Cardiac muscle cell (in vitro differentiated cells and primary cell): ENCODE data around the gene TBC1D22B. TPM values are rescaled to one million over a fixed set of nuclear protein-coding genes. Genes with fewer than 3 reads are reported as not detected.

Source experiments
- DNase-seq, 2 donors: peaks; one replicate each; pipeline versions ENCODE4 v3.0.0 to v3.0.0-alpha.2; 2010 to 2017; ENCODE audit warnings: low read depth in 1 of 2, low spot score in 1 of 2
- H3K27ac ChIP-seq: fragments of 200-600 bp; sonication (generic); 2 replicates; pipeline ENCODE4 v1.5.1; 2016
- H3K27me3 ChIP-seq: fragments of 200-600 bp; sonication (generic); 2 replicates; pipeline ENCODE4 v1.6.0; 2016; ENCODE audit warnings: control low read depth
- H3K36me3 ChIP-seq: fragments of 200-600 bp; sonication (generic); 2 replicates; pipeline ENCODE4 v1.5.1; 2016; ENCODE audit warnings: control low read depth
- H3K4me1 ChIP-seq: fragments of 200-600 bp; sonication (generic); 2 replicates; pipeline ENCODE4 v1.8.1; 2017; ENCODE audit warnings: low read depth, mild to moderate bottlenecking, mixed run types
- H3K4me3 ChIP-seq: fragments of 200-600 bp; sonication (generic); 2 replicates; pipeline ENCODE4 v1.5.1; 2016; ENCODE audit warnings: mild to moderate bottlenecking
- H3K9me3 ChIP-seq: fragments of 200-600 bp; sonication (generic); 2 replicates; pipeline ENCODE4 v1.5.1; 2017; ENCODE audit warnings: low read depth, mild to moderate bottlenecking, control low read depth
- polyA plus RNA-seq: library from polyadenylated mRNA; unstranded; fragments of >200 nt; fragmentation: Nextera tagmentation; extraction: Ambion mirVana; gene quantifications from 2 replicates; pipeline ENCODE4 v1.2.1, GENCODE V29; 2016
- total RNA-seq: library from RNA; depleted of rRNA; stranded (reverse); fragments of >200 nt; gene quantifications from 2 replicates; pipeline ENCODE4 v1.2.3, GENCODE V29; 2016
- TF ChIP-seq, protein P1 (sequence below): IDR thresholded peaks from 2 replicates; pipeline ENCODE4 v1.5.1; 2012; ENCODE audit warnings: low read depth, mild to moderate bottlenecking, low read length

Gene TBC1D22B
- total and polyA plus RNA-seq, 2 experiments from 2014 or later = 12.8 to 13.3 TPM

DNA sequence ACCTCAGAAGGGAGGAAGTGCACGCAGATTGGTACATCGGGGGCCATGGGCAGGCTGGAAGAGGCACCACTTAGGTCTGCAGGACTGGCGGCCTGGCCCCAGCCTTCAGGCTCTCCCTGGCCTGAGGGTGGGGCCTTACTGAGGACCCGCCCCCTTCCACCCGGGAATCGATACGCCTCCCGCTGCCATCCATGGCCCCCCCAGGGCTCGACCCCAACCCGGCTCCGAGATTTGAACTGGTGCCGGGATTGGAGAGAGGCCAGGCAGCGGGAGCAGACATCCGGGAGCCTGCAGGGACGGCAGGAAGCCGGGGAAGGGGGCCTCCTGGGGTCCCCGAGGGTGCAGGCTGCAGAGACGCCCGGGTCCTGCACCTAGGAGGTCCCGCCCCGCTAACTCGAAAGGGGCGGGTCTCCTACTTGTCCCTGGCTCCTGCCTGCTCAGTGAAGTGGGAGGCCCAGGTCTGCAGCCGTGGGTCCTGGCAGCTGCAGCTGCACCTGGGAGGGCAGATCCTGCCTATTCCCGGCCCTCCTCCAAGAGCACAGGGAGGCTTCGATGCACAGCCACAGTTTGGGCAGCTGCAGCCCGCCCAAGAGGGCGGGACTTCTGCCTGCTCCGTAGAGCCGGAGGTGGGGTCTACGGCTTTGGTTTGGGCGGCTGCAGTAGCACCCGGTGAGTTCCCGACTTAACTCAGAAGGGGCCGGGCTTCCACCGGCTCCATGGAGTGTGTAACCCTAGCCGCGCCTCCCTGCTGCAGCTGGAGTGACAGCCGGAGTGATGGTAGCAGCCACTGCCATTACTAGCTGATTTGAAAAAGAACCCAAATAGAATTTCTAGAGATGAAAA lies 35.2 kb upstream of the TBC1D22B start:
- peak; percentile 93 to 96 for DNase-seq
- TF ChIP-seq, protein P1, sequence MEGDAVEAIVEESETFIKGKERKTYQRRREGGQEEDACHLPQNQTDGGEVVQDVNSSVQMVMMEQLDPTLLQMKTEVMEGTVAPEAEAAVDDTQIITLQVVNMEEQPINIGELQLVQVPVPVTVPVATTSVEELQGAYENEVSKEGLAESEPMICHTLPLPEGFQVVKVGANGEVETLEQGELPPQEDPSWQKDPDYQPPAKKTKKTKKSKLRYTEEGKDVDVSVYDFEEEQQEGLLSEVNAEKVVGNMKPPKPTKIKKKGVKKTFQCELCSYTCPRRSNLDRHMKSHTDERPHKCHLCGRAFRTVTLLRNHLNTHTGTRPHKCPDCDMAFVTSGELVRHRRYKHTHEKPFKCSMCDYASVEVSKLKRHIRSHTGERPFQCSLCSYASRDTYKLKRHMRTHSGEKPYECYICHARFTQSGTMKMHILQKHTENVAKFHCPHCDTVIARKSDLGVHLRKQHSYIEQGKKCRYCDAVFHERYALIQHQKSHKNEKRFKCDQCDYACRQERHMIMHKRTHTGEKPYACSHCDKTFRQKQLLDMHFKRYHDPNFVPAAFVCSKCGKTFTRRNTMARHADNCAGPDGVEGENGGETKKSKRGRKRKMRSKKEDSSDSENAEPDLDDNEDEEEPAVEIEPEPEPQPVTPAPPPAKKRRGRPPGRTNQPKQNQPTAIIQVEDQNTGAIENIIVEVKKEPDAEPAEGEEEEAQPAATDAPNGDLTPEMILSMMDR = no peak

GRCh38 chr6:37222992-37223391 lies 34.6 kb upstream of the TBC1D22B start:
- Histone ChIP-seq H3K4me3 (peak overlapping the region; percentile 51), H3K27ac (peak overlapping the region; percentile 32)

More for the DNA sequence above, 35.2 kb upstream of the TBC1D22B start:
- Histone ChIP-seq H3K27me3 (no peaks in the 10 kb centered on the region), H3K36me3 (no peaks in the 10 kb centered on the region), H3K4me3 (peak overlapping the region; percentile 51), H3K27ac (peak overlapping the region; percentile 32), H3K4me1 (peaks cover 5% of the 10 kb centered on the region), H3K9me3 (no peaks in the 10 kb centered on the region)

DNA sequence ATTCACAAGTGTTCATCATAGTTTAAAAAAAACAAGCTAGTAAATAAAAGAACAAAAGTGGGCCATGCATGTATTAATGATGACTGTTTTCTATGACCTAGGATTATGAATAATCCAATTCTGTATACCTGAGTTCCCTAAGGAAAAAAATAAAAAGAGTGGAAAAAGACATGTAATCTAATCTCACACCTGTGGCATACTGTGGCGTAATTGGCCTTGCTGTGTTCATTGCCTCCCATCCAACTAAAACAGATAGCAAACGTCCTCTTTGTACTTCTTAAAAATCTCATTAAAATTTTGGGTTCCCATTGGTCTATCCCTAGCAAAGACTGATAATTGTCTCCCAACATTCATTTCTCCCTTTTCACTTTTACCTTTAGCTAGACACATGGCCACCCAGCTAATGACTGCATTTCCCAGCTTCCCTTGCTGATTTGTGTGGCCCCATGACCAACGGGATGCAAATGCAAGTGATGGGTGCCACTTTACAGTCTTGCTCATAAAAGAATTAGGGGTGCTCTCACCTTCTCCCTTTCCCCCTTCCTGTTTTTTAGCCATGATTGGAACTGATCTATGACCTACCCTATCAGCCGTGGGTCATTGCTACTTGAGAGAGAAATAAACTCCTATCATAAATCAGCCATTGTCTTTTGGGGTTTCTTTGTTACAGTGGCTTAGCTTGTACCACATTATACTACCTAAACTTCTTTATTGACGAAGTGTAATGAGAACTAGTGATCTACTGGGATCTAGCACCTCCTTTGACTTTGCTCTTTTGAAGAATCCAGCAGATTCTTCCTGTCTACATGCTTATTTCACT lies 32.0 kb upstream of the TBC1D22B start:
- Histone ChIP-seq H3K27me3 (no peaks in the 10 kb centered on the region), H3K36me3 (no peaks in the 10 kb centered on the region), H3K27ac (no peak overlapping the region), H3K9me3 (no peaks in the 10 kb centered on the region), H3K4me3 (no peak overlapping the region), H3K4me1 (peaks cover 5% of the 10 kb centered on the region)
- no peak for DNase-seq
- TF ChIP-seq, protein P1 = no peak

More at GRCh38 chr6:37222992-37223391, 34.6 kb upstream of the TBC1D22B start:
- Histone ChIP-seq H3K36me3 (no peaks in the 10 kb centered on the region), H3K27me3 (no peaks in the 10 kb centered on the region), H3K4me1 (peaks cover 5% of the 10 kb centered on the region), H3K9me3 (no peaks in the 10 kb centered on the region)
- TF ChIP-seq, protein P1 = no peak
- no peak for DNase-seq

GRCh38 chr6:37230104-37230503 lies 27.5 kb upstream of the TBC1D22B start:
- DNase-seq = no peak
- no peak overlapping the region for H3K27ac ChIP-seq
- H3K4me3 ChIP-seq = no peak overlapping the region
- no peaks in the 10 kb centered on the region for H3K9me3 ChIP-seq
- no peaks in the 10 kb centered on the region for H3K36me3 ChIP-seq
- no peaks in the 10 kb centered on the region for H3K4me1 ChIP-seq
- TF ChIP-seq, protein P1 = no peak
- H3K27me3 ChIP-seq = no peaks in the 10 kb centered on the region

DNA sequence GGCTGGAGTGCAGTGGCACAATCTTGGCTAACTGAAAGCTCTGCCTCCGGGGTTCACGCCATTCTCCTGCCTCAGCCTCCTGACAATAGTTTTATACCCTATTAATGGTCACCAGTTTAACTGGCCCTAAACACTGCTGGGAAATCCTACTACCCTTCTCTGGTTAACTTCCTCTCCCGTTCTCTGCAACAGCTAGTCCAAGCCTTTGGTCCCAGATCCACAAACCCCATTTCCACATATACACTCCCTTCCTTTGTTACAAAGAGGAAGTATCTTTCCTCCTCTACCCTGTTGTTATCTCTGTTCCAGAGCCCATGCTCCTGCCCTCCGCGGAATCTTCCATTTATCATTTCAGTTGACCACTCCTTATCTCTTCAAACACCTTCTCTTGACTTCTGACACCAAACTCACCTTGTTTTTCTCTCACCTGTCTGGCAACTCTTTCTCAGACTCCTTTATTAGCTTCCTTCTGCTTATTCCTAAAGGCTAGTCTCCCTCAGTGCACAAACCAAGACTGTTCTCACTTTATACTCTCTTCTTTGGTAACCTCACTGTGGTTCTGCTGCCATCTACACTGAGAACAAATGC lies 25.0 kb upstream of the TBC1D22B start:
- H3K4me3 ChIP-seq = no peak overlapping the region
- no peaks in the 10 kb centered on the region for H3K27me3 ChIP-seq
- DNase-seq = no peak
- H3K27ac ChIP-seq = no peak overlapping the region
- H3K4me1 ChIP-seq = no peaks in the 10 kb centered on the region
- TF ChIP-seq, protein P1 = no peak
- no peaks in the 10 kb centered on the region for H3K9me3 ChIP-seq
- H3K36me3 ChIP-seq = no peaks in the 10 kb centered on the region
